ENCODE data around the gene EIF4H. TPM values are rescaled to one million over a fixed set of nuclear protein-coding genes. Genes with fewer than 3 reads are reported as not detected.

Gene EIF4H
- polyA plus RNA-seq, 1 experiment: 393 TPM

GRCh38 chr7:74138334-74138867, 35.8 kb upstream of the EIF4H start:
- CTCF ChIA-PET: interaction anchor here (1.4 kb wide), 1 partner anchor 8 kb away, joined by 3 read pairs; no protein-coding TSS in a partner anchor
- H3K36me3 ChIP-seq (ENCODE audit: control insufficient read depth, insufficient read depth, low read length): no peaks in the 10 kb centered on the region
- DNase-seq (ENCODE audit: low read depth): no peak
- TF ChIP-seq, protein P1, sequence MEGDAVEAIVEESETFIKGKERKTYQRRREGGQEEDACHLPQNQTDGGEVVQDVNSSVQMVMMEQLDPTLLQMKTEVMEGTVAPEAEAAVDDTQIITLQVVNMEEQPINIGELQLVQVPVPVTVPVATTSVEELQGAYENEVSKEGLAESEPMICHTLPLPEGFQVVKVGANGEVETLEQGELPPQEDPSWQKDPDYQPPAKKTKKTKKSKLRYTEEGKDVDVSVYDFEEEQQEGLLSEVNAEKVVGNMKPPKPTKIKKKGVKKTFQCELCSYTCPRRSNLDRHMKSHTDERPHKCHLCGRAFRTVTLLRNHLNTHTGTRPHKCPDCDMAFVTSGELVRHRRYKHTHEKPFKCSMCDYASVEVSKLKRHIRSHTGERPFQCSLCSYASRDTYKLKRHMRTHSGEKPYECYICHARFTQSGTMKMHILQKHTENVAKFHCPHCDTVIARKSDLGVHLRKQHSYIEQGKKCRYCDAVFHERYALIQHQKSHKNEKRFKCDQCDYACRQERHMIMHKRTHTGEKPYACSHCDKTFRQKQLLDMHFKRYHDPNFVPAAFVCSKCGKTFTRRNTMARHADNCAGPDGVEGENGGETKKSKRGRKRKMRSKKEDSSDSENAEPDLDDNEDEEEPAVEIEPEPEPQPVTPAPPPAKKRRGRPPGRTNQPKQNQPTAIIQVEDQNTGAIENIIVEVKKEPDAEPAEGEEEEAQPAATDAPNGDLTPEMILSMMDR (IDR thresholded peaks at IDR 0.05; ENCODE audit: insufficient read depth, low read depth, low read length): no peak
- POLR2A ChIA-PET: no interaction called here
- H3K27me3 ChIP-seq (ENCODE audit: control insufficient read depth, insufficient read depth, low read length): no peaks in the 10 kb centered on the region
- H3K4me3 ChIP-seq (ENCODE audit: low read depth, low read length): no peak overlapping the region

- H3K36me3 ChIP-seq (ENCODE audit: control insufficient read depth, insufficient read depth, low read length): no peaks in the 10 kb centered on the region
- TF ChIP-seq, protein P1 (IDR thresholded peaks at IDR 0.05; ENCODE audit: insufficient read depth, low read depth, low read length): no peak
- DNase-seq (ENCODE audit: low read depth): no peak
- no peaks in the 10 kb centered on the region for H3K27me3 ChIP-seq (ENCODE audit: control insufficient read depth, insufficient read depth, low read length)
- CTCF ChIA-PET: interaction anchor here (1.4 kb wide), 1 partner anchor 9 kb away, joined by 3 read pairs; no protein-coding TSS in a partner anchor
- H3K4me3 ChIP-seq (ENCODE audit: low read depth, low read length): no peak overlapping the region
- POLR2A ChIA-PET: no interaction called here
Observed at GRCh38 chr7:74138945-74139843, 35.0 kb upstream of the EIF4H start.

GRCh38 chr7:74141705-74142104, 32.5 kb upstream of the EIF4H start:
- CTCF ChIA-PET: interaction anchor here (0.6 to 0.7 kb wide), 2 partner anchors 65 to 319 kb away, joined by 3 to 4 read pairs; no protein-coding TSS in a partner anchor
- TF ChIP-seq, protein P1 (IDR thresholded peaks at IDR 0.05; ENCODE audit: insufficient read depth, low read depth, low read length): no peak
- Histone ChIP-seq H3K36me3 (ENCODE audit: control insufficient read depth, insufficient read depth, low read length) (no peaks in the 10 kb centered on the region), H3K27me3 (ENCODE audit: control insufficient read depth, insufficient read depth, low read length) (no peaks in the 10 kb centered on the region), H3K4me3 (ENCODE audit: low read depth, low read length) (no peak overlapping the region)
- DNase-seq (ENCODE audit: low read depth): no peak
- POLR2A ChIA-PET: interaction anchor here (0.7 kb wide), 1 partner anchor 38 kb away, joined by 8 read pairs; no protein-coding TSS in a partner anchor

- Histone ChIP-seq H3K4me3 (ENCODE audit: low read depth, low read length) (no peak overlapping the region), H3K36me3 (ENCODE audit: control insufficient read depth, insufficient read depth, low read length) (no peaks in the 10 kb centered on the region), H3K27me3 (ENCODE audit: control insufficient read depth, insufficient read depth, low read length) (no peaks in the 10 kb centered on the region)
- no peak for DNase-seq (ENCODE audit: low read depth)
- TF ChIP-seq, protein P1 (IDR thresholded peaks at IDR 0.05; ENCODE audit: insufficient read depth, low read depth, low read length): no peak
- ChIA-PET CTCF (no interaction called here), POLR2A (no interaction called here)
Observed at GRCh38 chr7:74143383-74143782, 30.8 kb upstream of the EIF4H start.

DNA sequence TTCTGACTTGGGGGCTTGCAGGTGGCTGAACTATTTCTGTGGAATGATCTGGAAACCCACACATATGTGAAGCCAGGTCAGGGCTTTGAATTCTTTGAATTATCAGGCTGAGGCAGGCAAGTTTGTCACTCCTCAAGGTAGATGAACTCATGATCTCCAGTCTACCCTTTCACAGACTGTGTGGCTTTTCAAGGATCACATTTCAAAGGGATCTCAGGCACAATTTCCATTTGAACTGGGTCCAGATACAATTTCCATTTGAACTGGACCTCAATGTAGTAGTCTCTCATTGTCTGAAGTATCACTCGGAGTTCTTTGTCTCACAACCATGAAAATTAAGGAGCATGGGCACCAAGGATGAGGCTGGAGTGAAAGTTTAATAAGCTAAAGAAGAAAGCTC, 25.7 kb upstream of the EIF4H start:
- CTCF ChIA-PET: no interaction called here
- POLR2A ChIA-PET: no interaction called here
- DNase-seq (ENCODE audit: low read depth): no peak
- TF ChIP-seq, protein P1 (IDR thresholded peaks at IDR 0.05; ENCODE audit: insufficient read depth, low read depth, low read length): no peak
- H3K36me3 ChIP-seq (ENCODE audit: control insufficient read depth, insufficient read depth, low read length): no peaks in the 10 kb centered on the region
- no peaks in the 10 kb centered on the region for H3K27me3 ChIP-seq (ENCODE audit: control insufficient read depth, insufficient read depth, low read length)
- no peak overlapping the region for H3K4me3 ChIP-seq (ENCODE audit: low read depth, low read length)

All from BJ (cell line).